Glutamatergic neuron (in vitro differentiated cells): ENCODE results near the gene TGFBR2. TPM values are rescaled to one million over a fixed set of nuclear protein-coding genes. Genes with fewer than 3 reads are reported as not detected.

Source experiments
- DNase-seq: peaks from one replicate; pipeline ENCODE4 v3.0.0; 2022
- H3K27ac Mint-ChIP-seq: one replicate; pipeline ENCODE4 v1.8.0; 2020; ENCODE audit warnings: mild to moderate bottlenecking, mixed read lengths, inconsistent platforms; ENCODE audit not compliant: unreplicated experiment
- H3K27me3 Mint-ChIP-seq: one replicate; pipeline ENCODE4 v1.8.0; 2020; ENCODE audit warnings: mild to moderate bottlenecking, moderate library complexity, mixed read lengths, inconsistent platforms; ENCODE audit not compliant: unreplicated experiment
- H3K36me3 Mint-ChIP-seq: one replicate; pipeline ENCODE4 v1.8.0; 2020; ENCODE audit warnings: mild to moderate bottlenecking, mixed read lengths, inconsistent platforms; ENCODE audit not compliant: unreplicated experiment
- H3K4me1 Mint-ChIP-seq: one replicate; pipeline ENCODE4 v1.8.0; 2020; ENCODE audit warnings: mild to moderate bottlenecking, low read depth, mixed read lengths, inconsistent platforms; ENCODE audit not compliant: unreplicated experiment
- H3K4me3 Mint-ChIP-seq: one replicate; pipeline ENCODE4 v1.8.0; 2020; ENCODE audit warnings: mild to moderate bottlenecking, mixed read lengths, inconsistent platforms; ENCODE audit not compliant: unreplicated experiment
- H3K9me3 Mint-ChIP-seq: one replicate; pipeline ENCODE4 v1.8.0; 2020; ENCODE audit warnings: mild to moderate bottlenecking, moderate library complexity, mixed read lengths, inconsistent platforms; ENCODE audit not compliant: unreplicated experiment
- CTCF ChIP-seq: fragments of 200-600 bp; sonication (generic); IDR thresholded peaks from one replicate; pipeline ENCODE4 v1.5.0; 2021; ENCODE audit not compliant: partially characterized antibody, unreplicated experiment
- total RNA-seq: library from RNA; stranded (reverse); fragmentation: NEBNext Ultra II Directional; extraction: Animal tissue kit (Norgen Biotek cat#: 25700); gene quantifications from one replicate; pipeline ENCODE4 v1.2.1, GENCODE V29; 2021; ENCODE audit not compliant: unreplicated experiment

The TGFBR2 gene
- total RNA-seq, 1 donor from 2014 or later, result 0.96 TPM

GRCh38 chr3:30724863-30725262, 118.5 kb downstream of the TGFBR2 start:
- no peaks in the 10 kb centered on the region for H3K9me3 Mint-ChIP-seq

DNA sequence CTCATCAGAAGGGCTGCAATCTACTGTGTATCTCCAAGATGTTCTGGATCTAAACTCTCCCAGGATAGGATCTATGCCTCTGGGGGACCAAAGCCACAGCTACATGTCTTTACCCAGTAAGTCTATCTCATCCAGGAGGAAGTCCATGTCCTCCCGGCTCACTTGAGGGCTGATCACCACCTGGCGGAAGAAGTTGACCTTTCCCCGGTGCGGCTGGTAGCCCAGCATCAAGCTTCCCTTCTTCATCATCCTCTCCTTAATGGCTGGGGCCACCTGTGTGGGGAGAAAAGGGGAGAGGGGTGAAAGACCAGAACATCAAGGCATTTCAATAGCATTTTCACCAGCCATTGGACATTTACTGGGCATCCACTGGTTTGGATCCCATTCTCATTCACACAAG, 121.7 kb downstream of the TGFBR2 start:
- H3K4me3 Mint-ChIP-seq, result no peak overlapping the region
- DNase-seq, result no peak
- no peaks in the 10 kb centered on the region for H3K36me3 Mint-ChIP-seq
- no peak overlapping the region for H3K27ac Mint-ChIP-seq
- no peaks in the 10 kb centered on the region for H3K9me3 Mint-ChIP-seq
- no peaks in the 10 kb centered on the region for H3K4me1 Mint-ChIP-seq
- TF ChIP-seq CTCF, result no peak
- H3K27me3 Mint-ChIP-seq, result no peaks in the 10 kb centered on the region

More at GRCh38 chr3:30724863-30725262, 118.5 kb downstream of the TGFBR2 start:
- Mint-ChIP-seq H3K27ac (no peak overlapping the region), H3K4me1 (no peaks in the 10 kb centered on the region), H3K4me3 (no peak overlapping the region), H3K36me3 (no peaks in the 10 kb centered on the region), H3K27me3 (no peaks in the 10 kb centered on the region)
- no peak for DNase-seq
- TF ChIP-seq CTCF, result no peak

DNA sequence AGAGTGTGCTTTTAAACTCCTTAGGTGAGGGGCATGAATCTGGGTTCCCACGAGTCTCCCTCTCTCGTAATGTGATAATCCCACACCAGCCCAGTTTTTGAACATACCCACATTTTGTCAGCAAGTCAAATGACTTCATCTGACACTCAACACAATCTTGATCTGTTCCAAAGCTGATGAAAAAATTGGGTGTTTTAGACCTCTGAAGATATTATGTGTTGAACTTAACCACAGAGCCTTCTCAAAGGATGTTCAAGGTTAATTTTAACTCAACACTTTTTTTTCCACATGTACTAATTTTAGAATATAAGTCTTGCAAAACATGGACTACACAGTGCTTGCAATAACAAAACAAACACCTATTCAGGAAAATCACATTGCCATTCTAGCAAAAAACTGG, 123.1 kb downstream of the TGFBR2 start:
- no peaks in the 10 kb centered on the region for H3K27me3 Mint-ChIP-seq
- DNase-seq, result no peak
- no peaks in the 10 kb centered on the region for H3K4me1 Mint-ChIP-seq
- no peak overlapping the region for H3K27ac Mint-ChIP-seq
- no peak for TF ChIP-seq CTCF
- no peak overlapping the region for H3K4me3 Mint-ChIP-seq
- H3K9me3 Mint-ChIP-seq, result no peaks in the 10 kb centered on the region
- no peaks in the 10 kb centered on the region for H3K36me3 Mint-ChIP-seq

DNA sequence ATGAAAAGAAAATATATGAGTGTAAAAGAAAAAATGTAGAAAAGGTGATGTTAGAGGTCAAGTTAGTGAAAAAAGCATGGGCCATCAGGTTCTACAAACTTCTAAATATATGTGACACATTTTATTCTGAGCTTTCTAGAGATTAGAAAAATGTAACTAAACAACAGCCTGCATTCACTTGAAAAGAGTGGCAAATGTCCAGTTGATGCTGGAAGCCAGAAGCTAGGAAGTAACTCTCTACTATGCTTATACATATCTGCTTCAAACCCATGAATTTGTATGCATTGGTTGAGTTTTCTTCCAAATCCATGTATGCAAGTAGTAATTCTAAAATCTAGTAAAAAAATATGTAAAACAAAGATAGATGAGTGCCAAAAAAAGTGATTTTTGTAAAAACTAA, 123.5 kb downstream of the TGFBR2 start:
- Mint-ChIP-seq H3K27ac (no peak overlapping the region), H3K4me1 (no peaks in the 10 kb centered on the region), H3K27me3 (no peaks in the 10 kb centered on the region), H3K4me3 (no peak overlapping the region), H3K36me3 (no peaks in the 10 kb centered on the region), H3K9me3 (no peaks in the 10 kb centered on the region)
- no peak for DNase-seq
- TF ChIP-seq CTCF, result no peak

- no peak for DNase-seq
- TF ChIP-seq CTCF, result no peak
- H3K36me3 Mint-ChIP-seq, result no peaks in the 10 kb centered on the region
- no peak overlapping the region for H3K4me3 Mint-ChIP-seq
- H3K9me3 Mint-ChIP-seq, result no peaks in the 10 kb centered on the region
- no peak overlapping the region for H3K27ac Mint-ChIP-seq
- H3K27me3 Mint-ChIP-seq, result no peaks in the 10 kb centered on the region
- H3K4me1 Mint-ChIP-seq, result no peaks in the 10 kb centered on the region
These were observed 124.6 kb downstream of the TGFBR2 start for GRCh38 chr3:30730967-30731366.
